ENCODE data around the gene ARHGEF18.
"Not testable (repeated sequence)": the region's sequence is repeated elsewhere in the genome, so short reads cannot be mapped to it uniquely, and the experiment has no call there.

ARHGEF18 gene

GRCh38 chr19:7349231-7349591, 474 bp downstream of the ARHGEF18 start:
- DNase-seq, result no peak

- peak; percentile 18 for DNase-seq
These were observed 1.4 kb downstream of the ARHGEF18 start for GRCh38 chr19:7349961-7350711.

GRCh38 chr19:7351861-7352260, 3.1 kb downstream of the ARHGEF18 start:
- no peak for DNase-seq

- DNase-seq, result no peak
These were observed 6.5 kb downstream of the ARHGEF18 start for GRCh38 chr19:7355151-7355820.

- DNase-seq, result no peak
These were observed 7.1 kb downstream of the ARHGEF18 start for GRCh38 chr19:7355871-7356270.

GRCh38 chr19:7356899-7357627, 8.3 kb downstream of the ARHGEF18 start:
- DNase-seq, result no peak

GRCh38 chr19:7358102-7358597, 9.4 kb downstream of the ARHGEF18 start:
- no peak for DNase-seq

GRCh38 chr19:7360393-7360984, 11.8 kb downstream of the ARHGEF18 start:
- no peak for DNase-seq

GRCh38 chr19:7363225-7363624, 14.5 kb downstream of the ARHGEF18 start:
- DNase-seq, result no peak

- DNase-seq, result no peak
These were observed 18.1 kb downstream of the ARHGEF18 start for GRCh38 chr19:7366701-7367420.

- no peak for DNase-seq
These were observed 19.7 kb downstream of the ARHGEF18 start for GRCh38 chr19:7368456-7368855.

- DNase-seq, result not testable (repeated sequence)
These were observed 20.1 kb downstream of the ARHGEF18 start for GRCh38 chr19:7368866-7369265.

GRCh38 chr19:7370546-7370945, 21.8 kb downstream of the ARHGEF18 start:
- no peak for DNase-seq

- DNase-seq, result no peak
These were observed 22.3 kb downstream of the ARHGEF18 start for GRCh38 chr19:7371001-7371400.

- DNase-seq, result no peak
These were observed 24.1 kb downstream of the ARHGEF18 start for GRCh38 chr19:7372810-7373209.

GRCh38 chr19:7373862-7374261, 25.1 kb downstream of the ARHGEF18 start:
- no peak for DNase-seq

- no peak for DNase-seq
These were observed 27.6 kb downstream of the ARHGEF18 start for GRCh38 chr19:7376151-7376852.

- DNase-seq, result no peak
These were observed 28.5 kb downstream of the ARHGEF18 start for GRCh38 chr19:7377196-7377595.

GRCh38 chr19:7381073-7381390, 32.3 kb downstream of the ARHGEF18 start:
- DNase-seq, result no peak

GRCh38 chr19:7382694-7383093, 34.0 kb downstream of the ARHGEF18 start:
- DNase-seq, result no peak

GRCh38 chr19:7383284-7383683, 34.5 kb downstream of the ARHGEF18 start:
- no peak for DNase-seq

GRCh38 chr19:7385062-7385461, 36.3 kb downstream of the ARHGEF18 start:
- DNase-seq, result no peak
